Right ventricle myocardium inferior (tissue), 1 donor: ENCODE results near the gene TMEM200B. TPM values are rescaled to one million over a fixed set of nuclear protein-coding genes. Genes with fewer than 3 reads are reported as not detected.
"Not testable (repeated sequence)": the region's sequence is repeated elsewhere in the genome, so short reads cannot be mapped to it uniquely, and the experiment has no call there.

Experiments
- ATAC-seq: fragments of 200-7000 bp; cut with Tn5 transposase; one replicate; pipeline ENCODE4 v1.9.1; 2020; ENCODE audit warnings: mild to moderate bottlenecking, moderate library complexity
- DNase-seq: peaks from one replicate; pipeline ENCODE4 v3.0.0; 2021; ENCODE audit errors: missing footprints
- intact Hi-C: fragments of 100-400 bp; cut with DNase I; formaldehyde crosslinking; loops from one replicate; pipeline ENCODE4 v1.11.0; 2022
- total RNA-seq: library from RNA; stranded (reverse); fragmentation: NEBNext Ultra II Directional; extraction: Animal tissue kit (Norgen Biotek cat#: 25700); gene quantifications from one replicate; pipeline ENCODE4 v1.2.1, GENCODE V29; 2021
- donor health status: DM: no; HTN: yes; CAD: no; lungs with severe emphysema.

TMEM200B gene
- total RNA-seq, 1 donor from 2014 or later: 2.1 TPM

DNA sequence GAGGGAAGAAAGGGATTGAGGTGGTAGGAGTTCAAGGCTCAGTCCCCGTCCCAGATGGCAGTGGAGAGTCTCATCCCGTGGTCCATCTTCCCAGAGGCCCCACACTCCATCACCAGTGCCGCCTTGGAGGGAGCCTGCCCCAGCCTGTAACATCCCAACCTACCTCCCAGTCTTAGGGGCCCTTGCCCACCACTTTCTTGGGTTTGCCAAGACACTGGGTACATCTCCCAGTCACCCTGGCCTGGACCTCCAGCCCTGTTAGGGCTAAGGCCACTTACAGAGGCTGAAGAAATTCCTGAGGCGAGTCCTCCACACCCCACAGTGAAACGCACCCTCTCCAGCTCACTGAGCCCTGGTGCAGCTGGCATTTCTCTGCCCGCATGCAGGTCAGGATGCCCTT lies 3.3 kb downstream of the TMEM200B start:
- intact Hi-C loops: loop anchor here (5.0 kb wide), 1 partner anchor 62 kb away; the partner anchor contains the start of gene SRSF4
- DNase-seq: no peak

GRCh38 chr1:29119121-29119929 lies 4.4 kb downstream of the TMEM200B start:
- no peak for DNase-seq
- intact Hi-C loops: no loop called here
- ATAC-seq: no peak

More for the DNA sequence above, 3.3 kb downstream of the TMEM200B start:
- ATAC-seq: no peak

GRCh38 chr1:29117381-29117780 lies 6.3 kb downstream of the TMEM200B start:
- no peak for ATAC-seq
- DNase-seq: no peak
- intact Hi-C loops: no loop called here

- intact Hi-C loops: no loop called here
- DNase-seq: no peak
- no peak for ATAC-seq
Observed at GRCh38 chr1:29114654-29115053, 9.0 kb downstream of the TMEM200B start.

DNA sequence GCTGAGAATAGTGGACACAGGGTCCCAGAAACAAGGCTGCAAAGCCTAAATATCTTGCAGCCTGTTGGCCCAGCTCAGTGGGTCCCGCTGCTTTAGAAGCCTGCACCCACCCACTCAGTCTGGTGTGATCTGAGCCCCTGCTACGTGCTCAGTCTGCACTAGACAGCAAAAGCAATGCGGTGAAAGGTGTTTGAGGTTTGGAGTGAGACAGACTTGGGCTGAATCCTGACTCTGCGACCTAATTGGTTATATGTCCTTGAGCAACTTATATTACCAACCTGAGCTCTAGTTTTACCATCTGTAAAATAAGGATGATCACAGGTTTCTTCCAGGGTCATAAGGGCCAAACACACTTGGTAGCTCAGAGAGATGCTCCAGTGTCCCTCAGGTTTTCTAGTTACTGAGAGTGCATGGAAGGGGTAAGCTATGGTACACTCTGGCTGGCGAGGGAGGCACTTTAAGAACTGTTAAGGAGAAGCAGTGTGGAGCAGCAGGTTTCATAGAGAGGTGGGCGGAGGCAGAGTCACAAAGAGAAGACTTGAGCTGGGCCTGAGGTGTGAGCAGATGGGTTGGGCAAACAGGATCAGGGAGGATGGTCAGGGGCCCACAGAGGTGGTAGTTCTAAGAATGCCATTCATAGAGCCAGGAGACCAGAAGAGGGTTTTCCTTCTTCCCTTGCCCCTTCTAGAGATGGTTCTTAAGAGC lies 10.1 kb downstream of the TMEM200B start:
- intact Hi-C loops: no loop called here
- DNase-seq (no peak), ATAC-seq (no peak)

DNA sequence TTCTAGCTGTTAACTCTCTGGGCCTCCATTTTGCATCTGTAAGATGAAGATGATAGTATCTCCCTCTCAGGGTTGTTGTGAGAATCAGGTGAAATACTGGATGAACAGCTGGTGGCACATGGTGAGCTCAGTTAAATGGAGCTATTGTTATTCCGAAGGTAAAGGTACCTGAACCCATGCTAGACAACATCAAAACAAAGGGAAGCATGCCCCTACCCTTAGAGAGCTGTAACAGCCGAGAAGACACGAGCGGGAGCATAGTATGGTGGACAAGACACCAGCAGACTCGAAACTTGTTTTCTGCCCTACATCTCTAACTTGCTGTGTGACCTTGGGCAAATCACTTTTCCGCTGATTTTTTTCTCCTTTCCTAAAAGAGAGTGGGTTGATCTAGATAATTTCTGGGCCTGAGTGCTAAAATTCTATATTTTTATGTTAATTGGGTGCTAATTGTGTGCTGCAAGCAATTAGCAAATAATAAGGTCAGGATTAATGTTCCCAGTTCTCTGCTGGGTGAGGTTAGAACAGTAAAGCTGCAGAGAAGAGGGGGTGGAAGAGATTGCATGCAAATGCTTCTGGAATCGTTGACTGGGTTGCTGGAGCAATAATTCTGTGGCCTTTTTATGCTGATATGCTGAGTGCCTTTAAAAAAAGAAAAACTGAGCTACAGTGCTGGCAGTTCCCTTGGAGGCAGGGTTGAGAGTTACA lies 10.8 kb downstream of the TMEM200B start:
- ATAC-seq: no peak
- no peak for DNase-seq
- intact Hi-C loops: no loop called here

DNA sequence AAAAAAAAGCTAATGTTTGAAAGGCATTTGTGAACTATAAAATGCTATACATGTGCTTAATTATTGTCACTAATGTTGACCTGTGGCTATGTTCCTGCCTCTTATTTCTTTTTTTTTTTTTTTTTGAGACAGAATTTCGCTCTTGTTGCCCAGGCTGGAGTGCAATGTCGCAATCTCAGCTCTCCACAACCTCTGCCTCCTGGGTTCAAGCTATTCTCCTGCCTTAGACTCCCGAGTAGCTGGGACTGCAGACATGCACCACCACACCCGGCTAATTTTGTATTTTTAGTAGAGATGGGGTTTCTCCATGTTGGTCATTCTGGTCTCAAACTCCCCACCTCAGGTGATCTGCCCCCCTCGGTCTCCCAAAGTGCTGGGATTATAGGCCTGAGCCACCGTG lies 15.7 kb downstream of the TMEM200B start:
- ATAC-seq, intact Hi-C loops, DNase-seq: not testable (repeated sequence)

- intact Hi-C loops: no loop called here
- no peak for ATAC-seq
Observed at GRCh38 chr1:29105822-29106221, 17.9 kb downstream of the TMEM200B start.

GRCh38 chr1:29100487-29100886 lies 23.2 kb downstream of the TMEM200B start:
- intact Hi-C loops: no loop called here
- ATAC-seq (no peak), DNase-seq (no peak)

More at GRCh38 chr1:29105822-29106221, 17.9 kb downstream of the TMEM200B start:
- DNase-seq: no peak

GRCh38 chr1:29099286-29099685 lies 24.4 kb downstream of the TMEM200B start:
- no peak for DNase-seq
- no peak for ATAC-seq
- intact Hi-C loops: no loop called here

DNA sequence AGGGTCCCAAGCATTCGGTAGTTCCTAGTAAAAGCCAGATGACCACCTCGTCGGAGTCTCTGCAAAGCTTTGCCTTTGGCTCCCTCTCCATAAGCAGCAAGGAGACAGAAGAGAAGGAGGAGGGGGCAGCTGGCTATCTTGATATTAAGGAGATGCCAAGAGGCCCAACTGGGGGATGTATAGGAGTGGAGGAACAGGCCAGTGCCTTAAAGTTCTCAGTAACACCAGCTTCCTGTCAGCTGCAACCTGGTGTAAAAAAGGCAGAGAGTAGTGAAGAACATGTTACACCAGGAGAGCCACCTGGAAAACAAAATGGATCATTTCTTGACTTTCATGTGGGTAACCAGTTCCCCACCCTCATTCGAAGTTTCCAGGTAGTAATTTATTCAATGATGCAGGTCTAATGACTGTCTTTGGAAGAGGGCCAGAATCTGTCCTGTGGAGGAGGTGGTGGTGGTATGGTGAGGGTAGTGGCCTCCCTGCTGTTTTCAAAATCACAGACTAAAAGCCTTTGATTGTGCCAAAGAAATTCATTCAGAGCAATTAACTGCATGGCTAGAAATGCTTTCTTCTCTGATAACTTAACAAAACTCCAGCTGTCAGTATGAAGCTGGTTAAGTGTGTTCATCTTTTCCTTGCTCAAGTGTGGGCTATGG lies 27.3 kb downstream of the TMEM200B start:
- DNase-seq: no peak
- ATAC-seq: no peak
- intact Hi-C loops: no loop called here

DNA sequence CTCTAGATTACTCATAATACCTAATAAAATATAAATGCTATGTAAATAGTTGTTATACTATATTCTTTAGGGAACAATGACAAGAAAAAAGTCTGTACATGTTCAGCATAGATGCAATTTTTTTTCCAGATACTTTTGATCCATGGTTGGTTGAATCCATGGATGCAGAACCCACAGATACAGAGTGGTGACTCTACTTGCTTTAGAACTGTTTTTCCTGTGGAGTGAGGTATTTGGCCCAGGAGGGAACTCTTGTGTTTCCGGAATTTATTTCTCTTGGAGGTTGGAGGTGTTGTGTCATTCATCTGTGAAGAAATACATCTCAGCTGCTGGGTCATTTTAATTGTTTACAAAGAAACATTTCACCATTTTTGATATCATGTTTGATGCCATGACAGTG lies 28.7 kb downstream of the TMEM200B start:
- DNase-seq (no peak), ATAC-seq (no peak)
- intact Hi-C loops: no loop called here

DNA sequence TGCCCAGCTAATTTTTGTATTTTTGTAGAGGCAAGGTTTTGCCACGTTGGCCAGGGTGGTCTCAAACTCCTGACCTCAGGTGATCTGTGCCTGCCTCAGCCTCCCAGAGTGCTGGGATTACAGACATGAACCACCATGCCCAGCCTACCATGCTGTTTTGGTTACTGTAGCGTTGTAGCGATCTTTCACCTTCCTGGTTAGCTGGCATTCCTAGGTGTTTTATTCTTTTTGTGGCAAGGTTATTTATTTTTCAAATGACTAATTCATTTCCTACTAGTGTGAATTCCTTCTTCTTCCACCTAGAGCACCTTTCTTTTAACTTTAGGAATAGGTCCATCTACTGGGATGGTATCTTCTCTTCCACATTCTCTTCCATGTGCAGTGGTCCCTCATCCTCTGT lies 29.3 kb downstream of the TMEM200B start:
- ATAC-seq (no peak), DNase-seq (no peak)
- intact Hi-C loops: no loop called here

DNA sequence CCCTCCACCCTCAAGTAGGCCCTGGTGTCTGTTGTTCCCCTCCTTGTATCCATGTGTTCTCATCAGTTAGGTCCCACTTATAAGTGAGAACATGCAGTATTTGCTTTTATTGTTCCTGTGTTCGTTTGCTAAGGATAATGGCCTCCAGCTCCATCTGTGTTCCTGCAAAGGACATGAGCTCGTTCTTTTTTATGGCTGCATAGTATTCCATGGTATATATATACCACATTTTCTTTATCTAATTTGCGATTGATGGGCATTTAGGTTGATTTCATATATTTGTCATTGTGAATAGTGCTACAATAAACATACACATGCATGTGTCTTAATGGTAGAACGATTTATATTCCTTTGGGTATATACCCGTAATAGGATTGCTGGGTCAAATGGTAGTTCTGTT lies 31.0 kb downstream of the TMEM200B start:
- ATAC-seq, intact Hi-C loops, DNase-seq: not testable (repeated sequence)

DNA sequence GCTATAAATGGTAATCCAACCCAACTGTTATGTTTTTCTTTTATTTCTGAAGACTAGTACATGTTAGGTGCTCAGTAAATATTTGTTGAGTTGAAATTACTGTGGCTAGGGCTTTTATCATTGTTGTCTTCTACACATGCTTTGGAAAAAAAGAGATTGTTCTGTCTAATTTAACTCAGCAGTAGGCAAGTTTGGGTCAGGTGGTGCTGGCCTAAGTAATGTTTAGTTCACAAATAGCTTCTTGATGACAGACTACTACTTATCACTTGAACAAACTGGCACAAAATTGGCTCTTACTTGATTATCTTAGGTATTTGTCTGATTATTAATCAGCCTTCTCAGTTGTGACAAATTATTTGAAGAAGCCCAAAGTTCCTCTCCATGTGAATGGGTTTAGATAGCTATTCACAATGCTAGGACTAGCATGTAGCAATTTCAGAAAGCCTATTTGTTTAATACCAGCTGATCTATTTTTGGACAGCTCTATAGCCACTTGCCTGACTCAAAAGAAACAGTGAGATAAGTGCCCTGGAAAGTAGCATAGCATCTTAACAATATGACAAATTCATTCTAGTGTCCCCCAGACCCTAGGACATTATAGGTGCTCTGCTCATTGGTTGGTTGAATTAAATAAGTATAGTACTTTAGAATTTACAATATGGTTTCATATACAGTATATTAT lies 32.6 kb downstream of the TMEM200B start:
- intact Hi-C loops: no loop called here
- no peak for ATAC-seq

GRCh38 chr1:29084196-29084521 lies 39.5 kb downstream of the TMEM200B start:
- intact Hi-C loops: no loop called here
- no peak for ATAC-seq
- no peak for DNase-seq

More for the DNA sequence above, 32.6 kb downstream of the TMEM200B start:
- no peak for DNase-seq

GRCh38 chr1:29083317-29084195 lies 40.1 kb downstream of the TMEM200B start:
- intact Hi-C loops: no loop called here
- no peak for DNase-seq
- ATAC-seq: no peak

DNA sequence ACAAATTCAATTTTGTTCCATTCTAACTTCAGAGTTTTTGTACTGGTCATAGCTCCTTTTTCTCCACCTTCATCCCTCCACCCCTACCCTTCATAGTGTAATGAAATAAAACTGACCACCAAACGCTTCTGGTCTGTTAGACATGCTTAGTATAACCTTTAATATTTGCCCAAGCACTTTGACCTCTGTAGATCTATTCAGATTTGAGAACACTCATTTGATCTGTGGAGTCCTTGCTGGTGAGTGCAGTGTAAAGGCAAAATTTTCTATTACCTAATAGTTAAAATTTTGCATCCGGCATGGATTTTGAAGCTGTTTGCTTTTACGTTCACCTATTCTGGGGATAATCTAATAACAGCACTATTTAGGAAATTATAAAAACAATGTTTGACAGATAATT lies 41.2 kb downstream of the TMEM200B start:
- intact Hi-C loops: no loop called here
- no peak for ATAC-seq

More for the DNA sequence above, 41.2 kb downstream of the TMEM200B start:
- DNase-seq: no peak
